Prostate gland (tissue), 2 donors: ENCODE results near the gene PTPRH. TPM values are rescaled to one million over a fixed set of nuclear protein-coding genes. Genes with fewer than 3 reads are reported as not detected.
"Not testable (repeated sequence)": the region's sequence is repeated elsewhere in the genome, so short reads cannot be mapped to it uniquely, and the experiment has no call there.

Source experiments
- DNase-seq: peaks from one replicate; pipeline ENCODE4 v3.0.0-alpha.2; 2019; ENCODE audit warnings: low spot score
- H3K27ac ChIP-seq, 2 donors: fragments of 200-600 bp; sonication (generic); 2 replicates each; pipeline ENCODE4 v1.5.1; 2017 to 2019
- H3K27me3 ChIP-seq: fragments of 200-600 bp; sonication (generic); replicated peaks from 2 replicates; pipeline ENCODE4 v1.5.1; 2019; ENCODE audit not compliant: insufficient read depth
- H3K36me3 ChIP-seq, 2 donors: fragments of 200-600 bp; sonication (generic); 1 replicate in 1 of 2; 2 replicates in 1 of 2; pipeline versions ENCODE4 v1.5.1 to v1.8.1; 2017 to 2019
- H3K4me1 ChIP-seq: fragments of 200-600 bp; sonication (generic); replicated peaks from 2 replicates; pipeline ENCODE4 v1.5.1; 2019
- H3K4me3 ChIP-seq, 2 donors: fragments of 200-600 bp; sonication (generic); 2 replicates each; pipeline ENCODE4 v1.5.1; 2017 to 2019
- H3K9me3 ChIP-seq: fragments of 200-600 bp; sonication (generic); 2 replicates; pipeline ENCODE4 v1.5.1; 2017
- CTCF ChIP-seq, 4 experiments: fragments of 200-600 bp in 2 of 4; fragments of 450-650 bp in 2 of 4; sonication (generic) in 2 of 4; IDR thresholded peaks; 1 replicate in 3 of 4; 2 replicates in 1 of 4; pipeline ENCODE4 v1.5.1; 2016 to 2019; ENCODE audit warnings: antibody characterized with exemption in 4 of 4, mild to moderate bottlenecking in 2 of 4, moderate library complexity in 2 of 4
- POLR2A ChIP-seq: fragments of 450-650 bp; IDR thresholded peaks from one replicate; pipeline ENCODE4 v1.6.1; 2016; ENCODE audit warnings: antibody characterized with exemption, mild to moderate bottlenecking
- POLR2AphosphoS5 ChIP-seq: sonication (generic); formaldehyde crosslinking; IDR thresholded peaks from one replicate; pipeline ENCODE4 v1.6.1; 2017; ENCODE audit warnings: antibody characterized with exemption
- WGBS: methylation state at CpG from one replicate; pipeline ENCODE4 v1.1.5; 2018; 5-methylcytosine and 5-hydroxymethylcytosine counted together
- intact Hi-C: fragments of 100-400 bp; cut with DNase I; formaldehyde crosslinking; loops from one replicate; pipeline ENCODE4 v1.14.2; 2022
- total RNA-seq, 2 donors: library from RNA; depleted of rRNA; stranded (reverse); fragments of >200 nt; gene quantifications; one replicate each; pipeline ENCODE4 v1.1.0, GENCODE V29; 2016

PTPRH gene
- total RNA-seq, 2 donors from 2014 or later, result 4.0 TPM; not detected in 1

- no peak for DNase-seq
- Histone ChIP-seq H3K4me3 (no peak overlapping the region), H3K9me3 (no peaks in the 10 kb centered on the region), H3K4me1 (no peaks in the 10 kb centered on the region), H3K27me3 (no peaks in the 10 kb centered on the region), H3K36me3 (peaks cover 9 to 18% of the 10 kb centered on the region in 2 donors), H3K27ac (no peak overlapping the region)
- no peak for TF ChIP-seq POLR2A
- TF ChIP-seq POLR2AphosphoS5, result no peak
- WGBS, result 74% methylated on average over 18 of the region's 18 CpGs
- intact Hi-C loops, result no loop called here
These were observed 17.5 kb upstream of the PTPRH start for GRCh38 chr19:55226788-55227187.

GRCh38 chr19:55226273-55226672 lies 17.0 kb upstream of the PTPRH start:
- H3K36me3 ChIP-seq, result peaks cover 6 to 14% of the 10 kb centered on the region in 2 donors
- no peaks in the 10 kb centered on the region for H3K9me3 ChIP-seq
- no peaks in the 10 kb centered on the region for H3K27me3 ChIP-seq
- intact Hi-C loops, result no loop called here
- 76% methylated on average over 9 of the region's 9 CpGs for WGBS
- H3K27ac ChIP-seq, result no peak overlapping the region
- no peak for TF ChIP-seq POLR2AphosphoS5
- TF ChIP-seq POLR2A, result no peak
- no peak for TF ChIP-seq CTCF (IDR thresholded peaks at IDR 0.05)
- H3K4me3 ChIP-seq, result no peak overlapping the region
- DNase-seq, result no peak
- H3K4me1 ChIP-seq, result no peaks in the 10 kb centered on the region

GRCh38 chr19:55225415-55225958 lies 16.2 kb upstream of the PTPRH start:
- Histone ChIP-seq H3K27me3 (no peaks in the 10 kb centered on the region), H3K4me1 (no peaks in the 10 kb centered on the region), H3K4me3 (no peak overlapping the region), H3K27ac (no peak overlapping the region), H3K9me3 (no peaks in the 10 kb centered on the region), H3K36me3 (peaks cover 2 to 6% of the 10 kb centered on the region in 2 donors)
- no peak for DNase-seq
- intact Hi-C loops, result no loop called here
- TF ChIP-seq POLR2AphosphoS5 (no peak), POLR2A (no peak), CTCF (IDR thresholded peaks at IDR 0.05) (no peak)
- 88% methylated on average over 7 of the region's 7 CpGs for WGBS

GRCh38 chr19:55224679-55225414 lies 15.5 kb upstream of the PTPRH start:
- H3K27ac ChIP-seq, H3K27me3 ChIP-seq, intact Hi-C loops, H3K9me3 ChIP-seq, DNase-seq, H3K4me1 ChIP-seq, H3K36me3 ChIP-seq, H3K4me3 ChIP-seq: not testable (repeated sequence)
- WGBS, result 54% methylated on average over 11 of the region's 11 CpGs

- TF ChIP-seq CTCF (IDR thresholded peaks at IDR 0.05) (no peak), POLR2A (no peak), POLR2AphosphoS5 (no peak)
- H3K9me3 ChIP-seq, result no peaks in the 10 kb centered on the region
- no peaks in the 10 kb centered on the region for H3K36me3 ChIP-seq
- no peaks in the 10 kb centered on the region for H3K4me1 ChIP-seq
- no peak overlapping the region for H3K4me3 ChIP-seq
- DNase-seq, result no peak
- H3K27me3 ChIP-seq, result no peaks in the 10 kb centered on the region
- H3K27ac ChIP-seq, result no peak overlapping the region
- 78% methylated on average over 26 of the region's 26 CpGs for WGBS
- intact Hi-C loops, result no loop called here
These were observed 14.9 kb upstream of the PTPRH start for GRCh38 chr19:55224038-55224665.
